Activated naive CD4-positive, alpha-beta T cell treated with anti-CD3 and anti-CD28 coated beads, Interleukin-2, amount 10 ng/mL, durations not matched to agents 7 days and 5 days (primary cell): ENCODE results near the gene IL32.

ENCODE experiments used
- CTCF ChIA-PET: fragments of 350-600 bp; sonication (Branson Sonifier 250); formaldehyde crosslinking; loops from one replicate; lab custom pipeline; 2021; ENCODE audit warnings: antibody characterized with exemption; lab: Charles Lee
- DNase-seq: peaks from one replicate; pipeline ENCODE4 v3.0.0-alpha.2; 2020
- H3K27ac Mint-ChIP-seq: one replicate; pipeline ENCODE4 v1.8.0; 2021; ENCODE audit warnings: mild to moderate bottlenecking, moderate library complexity, mixed read lengths
- H3K27me3 Mint-ChIP-seq: one replicate; pipeline ENCODE4 v1.8.0; 2021; ENCODE audit warnings: mild to moderate bottlenecking, mixed read lengths
- H3K36me3 Mint-ChIP-seq: one replicate; pipeline ENCODE4 v1.8.0; 2021; ENCODE audit warnings: mixed read lengths
- H3K4me1 Mint-ChIP-seq: one replicate; pipeline ENCODE4 v1.8.0; 2021; ENCODE audit warnings: mixed read lengths
- H3K4me3 Mint-ChIP-seq: one replicate; pipeline ENCODE4 v1.8.0; 2021; ENCODE audit warnings: mild to moderate bottlenecking, moderate library complexity, mixed read lengths
- H3K9me3 Mint-ChIP-seq: one replicate; pipeline ENCODE4 v1.8.0; 2021; ENCODE audit warnings: mixed read lengths

Gene IL32

GRCh38 chr16:3035289-3035971 is 30.0 kb upstream of the IL32 start:
- Mint-ChIP-seq H3K4me1 (peaks cover 30% of the 10 kb centered on the region), H3K4me3 (no peak overlapping the region), H3K27me3 (peaks cover 100% of the 10 kb centered on the region), H3K36me3 (peaks cover 2% of the 10 kb centered on the region), H3K9me3 (no peaks in the 10 kb centered on the region), H3K27ac (no peak overlapping the region)
- CTCF ChIA-PET = interaction anchor here (8.5 to 18.9 kb wide), 3 partner anchors 22 to 95 kb away, joined by 71 to 300 read pairs (median 105); partner anchors contain the start of gene CLDN9
- no peak for DNase-seq

GRCh38 chr16:3035972-3036725 is 29.3 kb upstream of the IL32 start:
- Mint-ChIP-seq H3K36me3 (peaks cover 2% of the 10 kb centered on the region), H3K27me3 (peaks cover 100% of the 10 kb centered on the region), H3K9me3 (no peaks in the 10 kb centered on the region), H3K27ac (peak overlapping the region; percentile 49), H3K4me3 (no peak overlapping the region), H3K4me1 (peaks cover 28% of the 10 kb centered on the region)
- CTCF ChIA-PET = interaction anchor here (8.7 to 18.9 kb wide), 2 partner anchors 22 to 31 kb away, joined by 71 to 300 read pairs; partner anchors contain the start of gene CLDN9
- DNase-seq = no peak

- peaks cover 2% of the 10 kb centered on the region for H3K36me3 Mint-ChIP-seq
- H3K4me1 Mint-ChIP-seq = peaks cover 25% of the 10 kb centered on the region
- H3K27me3 Mint-ChIP-seq = peaks cover 100% of the 10 kb centered on the region
- CTCF ChIA-PET = interaction anchor here (0.8 kb wide), 1 partner anchor 9 kb away, joined by 5 read pairs; no protein-coding TSS in a partner anchor
- H3K27ac Mint-ChIP-seq = peak within 1 kb of the TSS; percentile 49
- H3K9me3 Mint-ChIP-seq = no peaks in the 10 kb centered on the region
- DNase-seq = no peak
- no peak within 1 kb of the TSS for H3K4me3 Mint-ChIP-seq
These were observed 28.6 kb upstream of the IL32 start, which contains the start of gene BICDL2 for GRCh38 chr16:3036726-3037315. BICDL2 (minus strand) TSS chr16:3036944; CDS start chr16:3035496, 1,448 bp downstream.

- CTCF ChIA-PET = interaction anchor here (8.5 kb wide), 1 partner anchor 8 kb away, joined by 80 read pairs; no protein-coding TSS in a partner anchor
- no peak overlapping the region for H3K27ac Mint-ChIP-seq
- no peak for DNase-seq
- H3K36me3 Mint-ChIP-seq = peaks cover 2% of the 10 kb centered on the region
- H3K27me3 Mint-ChIP-seq = peaks cover 100% of the 10 kb centered on the region
- peaks cover 16% of the 10 kb centered on the region for H3K4me1 Mint-ChIP-seq
- H3K4me3 Mint-ChIP-seq = no peak overlapping the region
- no peaks in the 10 kb centered on the region for H3K9me3 Mint-ChIP-seq
These were observed 27.2 kb upstream of the IL32 start for GRCh38 chr16:3038256-3038655.

- Mint-ChIP-seq H3K9me3 (no peaks in the 10 kb centered on the region), H3K27me3 (peaks cover 100% of the 10 kb centered on the region), H3K27ac (no peak overlapping the region), H3K36me3 (peaks cover under 1% of the 10 kb centered on the region), H3K4me1 (peaks cover 17% of the 10 kb centered on the region), H3K4me3 (no peak overlapping the region)
- no peak for DNase-seq
- CTCF ChIA-PET = interaction anchor here (8.5 kb wide), 1 partner anchor 9 kb away, joined by 80 read pairs; no protein-coding TSS in a partner anchor
These were observed 26.5 kb upstream of the IL32 start for GRCh38 chr16:3038896-3039295.

- H3K4me1 Mint-ChIP-seq = peaks cover 22% of the 10 kb centered on the region
- peaks cover 4% of the 10 kb centered on the region for H3K36me3 Mint-ChIP-seq
- CTCF ChIA-PET = interaction anchor here (8.5 kb wide), 1 partner anchor 12 kb away, joined by 80 read pairs; no protein-coding TSS in a partner anchor
- H3K27me3 Mint-ChIP-seq = peaks cover 100% of the 10 kb centered on the region
- DNase-seq = no peak
- no peak overlapping the region for H3K4me3 Mint-ChIP-seq
- no peaks in the 10 kb centered on the region for H3K9me3 Mint-ChIP-seq
- H3K27ac Mint-ChIP-seq = no peak overlapping the region
These were observed 23.1 kb upstream of the IL32 start for GRCh38 chr16:3042376-3042775.

GRCh38 chr16:3044708-3045107 is 20.7 kb upstream of the IL32 start:
- Mint-ChIP-seq H3K4me3 (peak overlapping the region; percentile 83), H3K27ac (peak overlapping the region; percentile 82), H3K9me3 (no peaks in the 10 kb centered on the region), H3K27me3 (peaks cover 92% of the 10 kb centered on the region), H3K36me3 (peaks cover 14% of the 10 kb centered on the region), H3K4me1 (peaks cover 45% of the 10 kb centered on the region)
- no peak for DNase-seq
- CTCF ChIA-PET = interaction anchor here (1.4 to 8.5 kb wide), 2 partner anchors 13 to 14 kb away, joined by 3 to 80 read pairs; no protein-coding TSS in a partner anchor

- CTCF ChIA-PET = interaction anchor here (1.1 to 8.5 kb wide), 2 partner anchors 16 to 36 kb away, joined by 3 to 80 read pairs; no protein-coding TSS in a partner anchor
- Mint-ChIP-seq H3K27ac (peak within 1 kb of the TSS; percentile 85), H3K27me3 (peaks cover 79% of the 10 kb centered on the region), H3K4me1 (peaks cover 58% of the 10 kb centered on the region), H3K4me3 (peak within 1 kb of the TSS; percentile 83), H3K9me3 (no peaks in the 10 kb centered on the region), H3K36me3 (peaks cover 18% of the 10 kb centered on the region)
- DNase-seq = peak; percentile 54
These were observed 19.4 kb upstream of the IL32 start, which contains the start of gene MMP25 for GRCh38 chr16:3045758-3046640. MMP25 (plus strand) TSS chr16:3046561; CDS start chr16:3046918, 357 bp downstream.

- peak overlapping the region; percentile 72 for H3K4me3 Mint-ChIP-seq
- peaks cover 70% of the 10 kb centered on the region for H3K27me3 Mint-ChIP-seq
- peaks cover 66% of the 10 kb centered on the region for H3K4me1 Mint-ChIP-seq
- peak overlapping the region; percentile 85 for H3K27ac Mint-ChIP-seq
- CTCF ChIA-PET = interaction anchor here (1.4 to 2.9 kb wide), 4 partner anchors 12 to 121 kb away, joined by 4 to 22 read pairs (median 12); no protein-coding TSS in a partner anchor
- H3K36me3 Mint-ChIP-seq = peaks cover 22% of the 10 kb centered on the region
- no peaks in the 10 kb centered on the region for H3K9me3 Mint-ChIP-seq
- DNase-seq = peak; percentile 53
These were observed 18.6 kb upstream of the IL32 start for GRCh38 chr16:3046641-3047386.

GRCh38 chr16:3047387-3047720 is 18.1 kb upstream of the IL32 start:
- H3K4me3 Mint-ChIP-seq = peak overlapping the region; percentile 72
- H3K4me1 Mint-ChIP-seq = peaks cover 71% of the 10 kb centered on the region
- no peaks in the 10 kb centered on the region for H3K9me3 Mint-ChIP-seq
- H3K27me3 Mint-ChIP-seq = peaks cover 65% of the 10 kb centered on the region
- H3K27ac Mint-ChIP-seq = peak overlapping the region; percentile 85
- peaks cover 26% of the 10 kb centered on the region for H3K36me3 Mint-ChIP-seq
- CTCF ChIA-PET = interaction anchor here (1.0 to 2.9 kb wide), 7 partner anchors 11 to 121 kb away, joined by 4 to 22 read pairs (median 9); no protein-coding TSS in a partner anchor
- peak; percentile 45 for DNase-seq

GRCh38 chr16:3049921-3050481 is 15.4 kb upstream of the IL32 start:
- H3K36me3 Mint-ChIP-seq = peaks cover 40% of the 10 kb centered on the region
- DNase-seq = no peak
- H3K4me1 Mint-ChIP-seq = peaks cover 79% of the 10 kb centered on the region
- no peak overlapping the region for H3K4me3 Mint-ChIP-seq
- CTCF ChIA-PET = interaction anchor here (0.8 to 2.8 kb wide), 3 partner anchors 9 to 79 kb away, joined by 3 to 32 read pairs (median 3); no protein-coding TSS in a partner anchor
- H3K9me3 Mint-ChIP-seq = no peaks in the 10 kb centered on the region
- no peak overlapping the region for H3K27ac Mint-ChIP-seq
- H3K27me3 Mint-ChIP-seq = peaks cover 39% of the 10 kb centered on the region

GRCh38 chr16:3050487-3050886 is 15.0 kb upstream of the IL32 start:
- H3K27ac Mint-ChIP-seq = peak overlapping the region; percentile 53
- CTCF ChIA-PET = interaction anchor here (0.8 to 2.8 kb wide), 3 partner anchors 8 to 79 kb away, joined by 3 to 32 read pairs (median 3); no protein-coding TSS in a partner anchor

More at GRCh38 chr16:3050487-3050886, 15.0 kb upstream of the IL32 start:
- no peak overlapping the region for H3K4me3 Mint-ChIP-seq
- H3K9me3 Mint-ChIP-seq = no peaks in the 10 kb centered on the region
- H3K36me3 Mint-ChIP-seq = peaks cover 42% of the 10 kb centered on the region
- H3K4me1 Mint-ChIP-seq = peaks cover 79% of the 10 kb centered on the region
- DNase-seq = no peak
- peaks cover 34% of the 10 kb centered on the region for H3K27me3 Mint-ChIP-seq
